ENCODE results near the gene GAGE13. TPM values are rescaled to one million over a fixed set of nuclear protein-coding genes. Genes with fewer than 3 reads are reported as not detected.

Gene GAGE13
- total and polyA plus RNA-seq, 2 donors (not counting 3 experiments of a cell fraction or from before 2014, with no cell fraction given): not detected

DNA sequence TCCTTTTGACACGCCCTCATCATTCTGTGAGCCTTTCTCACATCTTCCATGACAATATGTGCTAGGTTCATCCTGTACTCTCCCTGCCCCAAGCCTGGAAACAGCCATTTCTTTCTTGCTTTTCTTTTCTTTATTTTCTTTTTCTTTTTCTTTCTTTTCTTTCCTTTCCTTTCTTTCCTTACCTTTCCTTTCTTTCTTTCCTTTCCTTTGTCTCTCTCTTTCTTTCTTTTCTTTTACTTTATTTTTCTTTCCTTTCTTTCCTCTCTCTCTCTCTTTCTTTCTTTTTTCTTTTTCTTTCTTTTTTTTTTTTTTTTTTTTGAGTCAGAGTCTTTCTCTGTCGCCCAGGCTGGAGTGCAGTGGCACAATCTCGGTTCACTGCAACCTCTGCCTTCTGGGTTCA, 47.2 kb upstream of the GAGE13 start:
- H3K9me1 ChIP-seq (replicated peaks; ENCODE audit: control insufficient read depth, extremely low read depth, insufficient read depth, low read length): no peaks in the 10 kb centered on the region
- H4K20me1 ChIP-seq (replicated peaks; ENCODE audit: control insufficient read depth, extremely low read depth, insufficient read depth, low read length): no peaks in the 10 kb centered on the region
- no peak for DNase-seq (ENCODE audit: low read depth, low spot score)
- H3K36me3 ChIP-seq (ENCODE audit: control insufficient read depth in 2 of 2, extremely low read depth in 1 of 2, insufficient read depth in 2 of 2, low read length in 2 of 2): no peaks in the 10 kb centered on the region
- H3K79me2 ChIP-seq (ENCODE audit: control insufficient read depth, insufficient read depth, low read length): no peaks in the 10 kb centered on the region
- no peak overlapping the region for H3K9ac ChIP-seq (replicated peaks; ENCODE audit: extremely low read depth, insufficient read depth, low read length)
- H3K9me3 ChIP-seq (replicated peaks; ENCODE audit: control insufficient read depth, insufficient read depth, low read length): no peaks in the 10 kb centered on the region
- H3K27me3 ChIP-seq (ENCODE audit: control insufficient read depth in 2 of 2, insufficient read depth in 2 of 2, low read length in 2 of 2): no peaks in the 10 kb centered on the region
- no peak for TF ChIP-seq POLR2A (IDR thresholded peaks at IDR 0.05; ENCODE audit: low read depth, low read length)
- TF ChIP-seq, protein P1, sequence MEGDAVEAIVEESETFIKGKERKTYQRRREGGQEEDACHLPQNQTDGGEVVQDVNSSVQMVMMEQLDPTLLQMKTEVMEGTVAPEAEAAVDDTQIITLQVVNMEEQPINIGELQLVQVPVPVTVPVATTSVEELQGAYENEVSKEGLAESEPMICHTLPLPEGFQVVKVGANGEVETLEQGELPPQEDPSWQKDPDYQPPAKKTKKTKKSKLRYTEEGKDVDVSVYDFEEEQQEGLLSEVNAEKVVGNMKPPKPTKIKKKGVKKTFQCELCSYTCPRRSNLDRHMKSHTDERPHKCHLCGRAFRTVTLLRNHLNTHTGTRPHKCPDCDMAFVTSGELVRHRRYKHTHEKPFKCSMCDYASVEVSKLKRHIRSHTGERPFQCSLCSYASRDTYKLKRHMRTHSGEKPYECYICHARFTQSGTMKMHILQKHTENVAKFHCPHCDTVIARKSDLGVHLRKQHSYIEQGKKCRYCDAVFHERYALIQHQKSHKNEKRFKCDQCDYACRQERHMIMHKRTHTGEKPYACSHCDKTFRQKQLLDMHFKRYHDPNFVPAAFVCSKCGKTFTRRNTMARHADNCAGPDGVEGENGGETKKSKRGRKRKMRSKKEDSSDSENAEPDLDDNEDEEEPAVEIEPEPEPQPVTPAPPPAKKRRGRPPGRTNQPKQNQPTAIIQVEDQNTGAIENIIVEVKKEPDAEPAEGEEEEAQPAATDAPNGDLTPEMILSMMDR (IDR thresholded peaks at IDR 0.05; ENCODE audit: extremely low read depth in 1 of 2, insufficient read depth in 1 of 2, low read depth in 1 of 2, low read length in 2 of 2): no peak
- TF ChIP-seq GATA2 (IDR thresholded peaks at IDR 0.05; ENCODE audit: insufficient read depth, insufficient read length, low read depth, low read length): no peak
- TF ChIP-seq JUN (IDR thresholded peaks at IDR 0.05; ENCODE audit: borderline replicate concordance, insufficient read depth, insufficient read length, low read depth): no peak
- no peak for TF ChIP-seq EZH2 (IDR thresholded peaks at IDR 0.05; ENCODE audit: borderline replicate concordance, low read depth, low read length, severe bottlenecking)
- TF ChIP-seq MYC (IDR thresholded peaks at IDR 0.05; ENCODE audit: low read depth, low read length): no peak
- TF ChIP-seq POLR2AphosphoS5 (IDR thresholded peaks at IDR 0.05; ENCODE audit: insufficient read depth, low read depth, low read length): no peak
- TF ChIP-seq FOS (IDR thresholded peaks at IDR 0.05; ENCODE audit: borderline replicate concordance, insufficient read depth, low read length): no peak
- TF ChIP-seq MAX (IDR thresholded peaks at IDR 0.05; ENCODE audit: insufficient read depth, insufficient read length): no peak
- dilution Hi-C loops (cut with MboI; ENCODE audit: extremely low pct_ligation_motif_present, low sequenced_read_pairs) (no loop called here), intact Hi-C loops (cut with micrococcal nuclease) (no loop called here)
- ChIA-PET POLR2A (no interaction called here), CTCF (no interaction called here)
- H3K4me2 ChIP-seq (ENCODE audit: insufficient read depth, low read length): no peak overlapping the region
- no peak overlapping the region for H2AFZ ChIP-seq (ENCODE audit: low read depth, low read length)
- H3K27ac ChIP-seq (ENCODE audit: insufficient read depth, low read depth, low read length): no peak overlapping the region
- H3K4me3 ChIP-seq (replicated peaks in 1 of 3; ENCODE audit: insufficient read depth in 1 of 3, low read depth in 1 of 3, low read length in 3 of 3): no peak overlapping the region
- no peaks in the 10 kb centered on the region for H3K4me1 ChIP-seq (ENCODE audit: control insufficient read depth, extremely low read depth, insufficient read depth, low read length)
- no TSS peak for BruUV-seq (replicated peaks)
- FAIRE-seq: no peak
